Activated CD4-positive, alpha-beta memory T cell treated with anti-CD3 and anti-CD28 coated beads for 36 hours (primary cell): ENCODE data around the gene RARB. TPM values are rescaled to one million over a fixed set of nuclear protein-coding genes. Genes with fewer than 3 reads are reported as not detected.

Source experiments
- CTCF ChIA-PET: fragments of 350-600 bp; sonication (Branson Sonifier 250); formaldehyde crosslinking; loops from one replicate; lab custom pipeline; 2021; ENCODE audit warnings: antibody characterized with exemption, inconsistent platforms; lab: Charles Lee
- POLR2A ChIA-PET: fragments of 350-600 bp; sonication (Branson Sonifier 250); formaldehyde crosslinking; loops from one replicate; lab custom pipeline; 2021; ENCODE audit warnings: antibody characterized with exemption; lab: Charles Lee
- DNase-seq: peaks from one replicate; pipeline ENCODE4 v3.0.0-alpha.2; 2020
- H3K27ac Mint-ChIP-seq: one replicate; pipeline ENCODE4 v1.8.0; 2021; ENCODE audit warnings: mixed read lengths
- H3K27me3 Mint-ChIP-seq: one replicate; pipeline ENCODE4 v1.8.0; 2021; ENCODE audit warnings: mixed read lengths
- H3K36me3 Mint-ChIP-seq: one replicate; pipeline ENCODE4 v1.8.0; 2021; ENCODE audit warnings: mixed read lengths
- H3K4me1 Mint-ChIP-seq: one replicate; pipeline ENCODE4 v1.8.0; 2021; ENCODE audit warnings: low read depth, mixed read lengths
- H3K4me3 Mint-ChIP-seq: one replicate; pipeline ENCODE4 v1.8.0; 2021; ENCODE audit warnings: mild to moderate bottlenecking, mixed read lengths
- H3K9me3 Mint-ChIP-seq: one replicate; pipeline ENCODE4 v1.8.0; 2021; ENCODE audit warnings: mixed read lengths
- intact Hi-C: fragments of 100-400 bp; cut with micrococcal nuclease; formaldehyde crosslinking; loops from one replicate; pipeline ENCODE4 v1.15.1; 2023
- total RNA-seq, 2 experiments: library from RNA; stranded (reverse); gene quantifications; one replicate each; pipeline ENCODE4 v1.2.3, GENCODE V29; 2021

Gene RARB
- total RNA-seq, 2 experiments from 2014 or later, result not detected

- intact Hi-C loops, result loop anchor here (5.0 to 10.0 kb wide), 3 partner anchors 155 to 908 kb away; no protein-coding TSS in a partner anchor
- DNase-seq, result no peak
- Mint-ChIP-seq H3K27me3 (no peaks in the 10 kb centered on the region), H3K36me3 (no peaks in the 10 kb centered on the region), H3K4me1 (no peaks in the 10 kb centered on the region), H3K27ac (no peak overlapping the region), H3K4me3 (no peak overlapping the region), H3K9me3 (no peaks in the 10 kb centered on the region)
- ChIA-PET CTCF (no interaction called here), POLR2A (no interaction called here)
Observed at GRCh38 chr3:25589783-25590258, 161.8 kb downstream of the RARB start.

DNA sequence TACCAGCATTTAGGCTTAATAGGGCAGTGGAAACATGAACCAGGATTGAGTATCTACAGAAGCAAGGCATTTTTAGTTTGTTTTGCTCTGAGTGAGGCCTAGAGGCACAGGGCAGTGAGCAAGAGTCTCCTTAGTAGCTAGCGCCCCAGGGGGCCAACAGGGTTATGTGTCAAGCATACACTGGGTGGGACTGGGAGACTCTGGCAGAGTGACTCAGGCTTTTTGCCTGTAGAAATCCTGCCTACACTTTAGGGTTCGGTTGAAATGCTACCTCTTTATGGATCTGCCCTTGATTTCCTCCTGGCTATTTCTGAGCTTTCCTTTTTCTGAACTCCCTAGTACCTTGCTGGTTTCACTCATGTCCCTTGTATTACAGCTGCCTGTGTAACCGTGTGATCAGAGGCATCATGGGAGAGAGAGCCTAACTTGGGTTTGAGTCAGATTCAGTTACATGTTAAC, 164.5 kb downstream of the RARB start:
- intact Hi-C loops, result loop anchor here (5.0 to 10.0 kb wide), 3 partner anchors 158 to 910 kb away; no protein-coding TSS in a partner anchor
- no peak for DNase-seq

DNA sequence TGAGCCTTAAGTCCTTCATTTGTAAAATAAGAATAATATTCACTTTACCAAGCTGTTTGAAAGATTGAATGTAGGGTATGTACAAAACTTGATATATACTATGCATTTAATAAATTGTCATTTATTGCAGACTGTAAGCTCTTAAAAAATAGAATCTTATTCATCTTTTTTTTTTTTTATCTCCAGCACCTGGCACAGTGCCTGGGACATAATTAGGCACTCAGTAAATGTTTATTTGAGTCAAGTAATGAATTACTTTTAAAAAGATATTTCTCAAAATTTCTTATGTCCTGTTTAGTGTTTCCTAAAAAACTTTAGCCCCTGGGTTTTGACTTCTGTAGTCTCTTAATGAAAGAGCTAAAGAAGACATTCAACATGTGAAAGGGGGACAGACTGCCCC, 164.9 kb downstream of the RARB start:
- no peaks in the 10 kb centered on the region for H3K4me1 Mint-ChIP-seq
- H3K4me3 Mint-ChIP-seq, result no peak overlapping the region
- H3K27me3 Mint-ChIP-seq, result no peaks in the 10 kb centered on the region
- POLR2A ChIA-PET, result no interaction called here
- intact Hi-C loops, result loop anchor here (5.0 to 10.0 kb wide), 3 partner anchors 158 to 911 kb away; no protein-coding TSS in a partner anchor
- H3K36me3 Mint-ChIP-seq, result peaks cover 2% of the 10 kb centered on the region
- CTCF ChIA-PET, result interaction anchor here (0.6 to 2.3 kb wide), 6 partner anchors 8 to 912 kb away, joined by 3 to 15 read pairs (median 5); no protein-coding TSS in a partner anchor
- H3K9me3 Mint-ChIP-seq, result no peaks in the 10 kb centered on the region
- no peak overlapping the region for H3K27ac Mint-ChIP-seq
- no peak for DNase-seq

More for the DNA sequence above, 164.5 kb downstream of the RARB start:
- CTCF ChIA-PET, result interaction anchor here (0.6 to 2.2 kb wide), 2 partner anchors 60 to 912 kb away, joined by 3 to 15 read pairs; no protein-coding TSS in a partner anchor
- Mint-ChIP-seq H3K4me1 (no peaks in the 10 kb centered on the region), H3K4me3 (no peak overlapping the region), H3K27ac (no peak overlapping the region), H3K36me3 (peaks cover 2% of the 10 kb centered on the region), H3K27me3 (no peaks in the 10 kb centered on the region), H3K9me3 (no peaks in the 10 kb centered on the region)
- POLR2A ChIA-PET, result no interaction called here

- CTCF ChIA-PET, result interaction anchor here (0.5 to 2.3 kb wide), 15 partner anchors 9 to 1332 kb away, joined by 3 to 15 read pairs (median 3); no protein-coding TSS in a partner anchor
- Mint-ChIP-seq H3K27me3 (no peaks in the 10 kb centered on the region), H3K9me3 (no peaks in the 10 kb centered on the region), H3K27ac (no peak overlapping the region), H3K4me1 (no peaks in the 10 kb centered on the region), H3K36me3 (peaks cover 5% of the 10 kb centered on the region), H3K4me3 (no peak overlapping the region)
- intact Hi-C loops, result loop anchor here (1.0 to 10.0 kb wide), 4 partner anchors 62 to 912 kb away; no protein-coding TSS in a partner anchor
- POLR2A ChIA-PET, result no interaction called here
- no peak for DNase-seq
Observed at GRCh38 chr3:25594007-25594502, 166.0 kb downstream of the RARB start.

DNA sequence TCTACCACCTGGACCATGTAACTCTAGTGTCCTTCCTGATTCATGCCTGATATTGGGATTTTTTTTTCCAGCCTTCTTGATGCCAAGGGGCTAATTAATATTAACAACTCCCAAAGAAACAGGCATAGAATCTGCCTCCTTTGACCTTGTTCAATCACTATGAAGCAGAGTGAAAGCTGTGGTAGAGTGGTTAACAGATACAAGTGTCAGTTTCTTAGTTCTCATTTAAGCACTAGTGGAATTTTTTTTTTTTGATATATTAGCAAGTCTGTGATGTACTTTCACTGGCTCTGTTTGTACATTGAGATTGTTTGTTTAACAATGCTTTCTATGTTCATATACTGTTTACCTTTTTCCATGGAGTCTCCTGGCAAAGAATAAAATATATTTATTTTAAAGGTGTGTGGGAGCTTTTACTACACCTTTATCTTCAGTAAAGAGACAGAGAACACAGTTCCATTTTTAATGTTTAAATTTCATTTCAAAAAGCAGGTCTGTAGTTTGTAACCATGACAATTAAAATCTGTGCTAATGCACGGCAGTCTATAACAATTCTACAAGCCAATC, 169.6 kb downstream of the RARB start:
- Mint-ChIP-seq H3K4me3 (no peak overlapping the region), H3K27ac (peak overlapping the region; percentile 33), H3K4me1 (no peaks in the 10 kb centered on the region), H3K9me3 (no peaks in the 10 kb centered on the region), H3K27me3 (no peaks in the 10 kb centered on the region), H3K36me3 (peaks cover 13% of the 10 kb centered on the region)
- intact Hi-C loops, result loop anchor here (10.0 kb wide), 1 partner anchor 163 kb away; no protein-coding TSS in a partner anchor
- POLR2A ChIA-PET, result no interaction called here
- no peak for DNase-seq
- CTCF ChIA-PET, result no interaction called here

- ChIA-PET POLR2A (no interaction called here), CTCF (interaction anchor here (1.5 kb wide), 1 partner anchor 10 kb away, joined by 8 read pairs; no protein-coding TSS in a partner anchor)
- H3K27me3 Mint-ChIP-seq, result no peaks in the 10 kb centered on the region
- H3K4me3 Mint-ChIP-seq, result no peak overlapping the region
- peaks cover 23% of the 10 kb centered on the region for H3K36me3 Mint-ChIP-seq
- H3K9me3 Mint-ChIP-seq, result no peaks in the 10 kb centered on the region
- no peak for DNase-seq
- peaks cover 4% of the 10 kb centered on the region for H3K4me1 Mint-ChIP-seq
- H3K27ac Mint-ChIP-seq, result peak overlapping the region; percentile 42
- intact Hi-C loops, result no loop called here
Observed at GRCh38 chr3:25603703-25604102, 175.6 kb downstream of the RARB start.

- peaks cover 21% of the 10 kb centered on the region for H3K36me3 Mint-ChIP-seq
- no peak overlapping the region for H3K4me3 Mint-ChIP-seq
- H3K4me1 Mint-ChIP-seq, result peaks cover 4% of the 10 kb centered on the region
- H3K9me3 Mint-ChIP-seq, result no peaks in the 10 kb centered on the region
- ChIA-PET CTCF (interaction anchor here (1.1 to 1.5 kb wide), 3 partner anchors 8 to 44 kb away, joined by 3 to 8 read pairs (median 5); no protein-coding TSS in a partner anchor), POLR2A (no interaction called here)
- DNase-seq, result no peak
- no peaks in the 10 kb centered on the region for H3K27me3 Mint-ChIP-seq
- intact Hi-C loops, result no loop called here
- peak overlapping the region; percentile 28 for H3K27ac Mint-ChIP-seq
Observed at GRCh38 chr3:25604107-25604805, 176.2 kb downstream of the RARB start.

DNA sequence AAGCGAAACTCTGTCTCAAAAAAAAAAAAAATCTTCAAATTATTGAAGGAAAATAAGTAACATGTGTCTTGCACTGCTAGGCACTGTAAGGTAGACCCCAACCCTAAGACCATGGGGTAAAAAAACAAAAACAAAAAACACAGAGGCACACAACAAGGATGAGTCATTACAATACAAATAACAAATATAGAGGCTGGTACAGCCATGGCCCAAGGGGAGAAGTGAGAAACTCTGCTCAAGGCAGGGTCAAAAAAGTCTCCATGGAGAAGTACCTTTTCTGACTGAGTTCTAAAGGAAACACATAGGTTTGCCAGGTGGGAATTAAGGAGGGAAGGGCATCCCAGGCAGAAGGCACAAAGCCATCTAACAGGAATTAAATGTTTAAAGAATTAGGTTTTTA, 182.1 kb downstream of the RARB start:
- H3K4me1 Mint-ChIP-seq, result no peaks in the 10 kb centered on the region
- H3K9me3 Mint-ChIP-seq, result no peaks in the 10 kb centered on the region
- POLR2A ChIA-PET, result no interaction called here
- DNase-seq, result no peak
- intact Hi-C loops, result no loop called here
- CTCF ChIA-PET, result no interaction called here
- peaks cover 41% of the 10 kb centered on the region for H3K36me3 Mint-ChIP-seq
- no peak overlapping the region for H3K27ac Mint-ChIP-seq
- no peaks in the 10 kb centered on the region for H3K27me3 Mint-ChIP-seq
- no peak overlapping the region for H3K4me3 Mint-ChIP-seq

- intact Hi-C loops, result no loop called here
- H3K4me1 Mint-ChIP-seq, result no peaks in the 10 kb centered on the region
- no peak for DNase-seq
- peaks cover 41% of the 10 kb centered on the region for H3K36me3 Mint-ChIP-seq
- ChIA-PET CTCF (interaction anchor here (0.7 kb wide), 1 partner anchor 39 kb away, joined by 3 read pairs; no protein-coding TSS in a partner anchor), POLR2A (no interaction called here)
- H3K9me3 Mint-ChIP-seq, result no peaks in the 10 kb centered on the region
- H3K27ac Mint-ChIP-seq, result peak overlapping the region; percentile 36
- no peaks in the 10 kb centered on the region for H3K27me3 Mint-ChIP-seq
- no peak overlapping the region for H3K4me3 Mint-ChIP-seq
Observed at GRCh38 chr3:25610779-25611178, 182.7 kb downstream of the RARB start.

GRCh38 chr3:25611193-25611592, 183.1 kb downstream of the RARB start:
- POLR2A ChIA-PET, result no interaction called here
- Mint-ChIP-seq H3K4me1 (no peaks in the 10 kb centered on the region), H3K4me3 (no peak overlapping the region), H3K27me3 (no peaks in the 10 kb centered on the region), H3K9me3 (no peaks in the 10 kb centered on the region), H3K27ac (peak overlapping the region; percentile 36), H3K36me3 (peaks cover 40% of the 10 kb centered on the region)
- DNase-seq, result no peak
- CTCF ChIA-PET, result interaction anchor here (0.7 kb wide), 1 partner anchor 38 kb away, joined by 3 read pairs; no protein-coding TSS in a partner anchor
- intact Hi-C loops, result no loop called here

GRCh38 chr3:25618028-25618427, 190.0 kb downstream of the RARB start:
- Mint-ChIP-seq H3K9me3 (no peaks in the 10 kb centered on the region), H3K27me3 (no peaks in the 10 kb centered on the region), H3K4me3 (no peak overlapping the region), H3K36me3 (peaks cover 35% of the 10 kb centered on the region), H3K4me1 (peaks cover 7% of the 10 kb centered on the region), H3K27ac (no peak overlapping the region)
- intact Hi-C loops, result no loop called here
- ChIA-PET POLR2A (no interaction called here), CTCF (interaction anchor here (0.7 to 1.2 kb wide), 2 partner anchors 23 to 24 kb away, joined by 3 read pairs; no protein-coding TSS in a partner anchor)
- no peak for DNase-seq

- intact Hi-C loops, result no loop called here
- POLR2A ChIA-PET, result no interaction called here
Observed at GRCh38 chr3:25619382-25619781, 191.3 kb downstream of the RARB start.

More at GRCh38 chr3:25619382-25619781, 191.3 kb downstream of the RARB start:
- H3K27me3 Mint-ChIP-seq, result no peaks in the 10 kb centered on the region
- peaks cover 7% of the 10 kb centered on the region for H3K4me1 Mint-ChIP-seq
- H3K27ac Mint-ChIP-seq, result no peak overlapping the region
- H3K36me3 Mint-ChIP-seq, result peaks cover 32% of the 10 kb centered on the region
- CTCF ChIA-PET, result no interaction called here
- H3K4me3 Mint-ChIP-seq, result no peak overlapping the region
- no peaks in the 10 kb centered on the region for H3K9me3 Mint-ChIP-seq
- DNase-seq, result no peak
